Measurements from ENCODE around the gene MYT1.

Gene MYT1

DNA sequence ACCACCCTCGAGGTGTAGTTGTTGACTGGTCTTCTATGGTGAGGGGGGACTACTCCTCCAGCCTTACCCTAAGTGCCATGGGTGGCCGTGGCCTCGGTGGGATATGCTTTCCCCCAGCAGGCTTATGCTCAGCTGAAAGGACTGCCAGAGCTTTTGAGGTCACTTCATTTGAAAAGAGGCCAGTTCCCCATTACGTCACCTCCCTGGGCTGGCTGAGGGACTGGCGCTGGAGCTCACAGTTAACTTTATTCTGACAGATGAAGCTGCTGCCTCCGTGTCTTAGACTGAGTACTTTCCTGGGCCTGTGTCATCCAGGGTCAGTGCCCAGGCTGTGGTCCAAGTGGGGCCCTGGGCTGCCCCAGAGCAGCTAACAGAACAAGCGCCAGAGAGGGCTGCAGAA is 48.5 kb downstream of the MYT1 start:
- in situ Hi-C loops (cut with HindIII; ENCODE audit: low sequenced_read_pairs): no loop called here

DNA sequence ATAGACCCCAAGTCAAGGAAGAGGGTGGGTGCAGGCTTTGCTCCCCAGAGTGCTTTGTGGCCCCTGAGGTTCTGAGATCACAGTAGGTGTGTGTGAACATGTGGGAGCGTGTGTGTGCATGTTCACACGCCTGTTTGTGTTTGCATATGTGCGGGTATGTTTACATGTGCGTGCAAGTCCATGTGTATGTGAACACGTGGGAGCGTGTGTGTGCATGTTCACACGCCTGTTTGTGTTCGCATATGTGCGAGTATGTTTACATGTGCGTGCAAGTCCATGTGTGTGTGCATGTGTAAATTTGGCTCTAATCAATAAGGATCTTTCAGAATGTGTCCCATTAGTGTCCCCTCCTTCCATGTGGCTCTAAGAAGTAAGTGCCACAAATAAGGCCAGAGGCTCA is 49.9 kb downstream of the MYT1 start:
- in situ Hi-C loops (cut with HindIII; ENCODE audit: low sequenced_read_pairs): no loop called here

DNA sequence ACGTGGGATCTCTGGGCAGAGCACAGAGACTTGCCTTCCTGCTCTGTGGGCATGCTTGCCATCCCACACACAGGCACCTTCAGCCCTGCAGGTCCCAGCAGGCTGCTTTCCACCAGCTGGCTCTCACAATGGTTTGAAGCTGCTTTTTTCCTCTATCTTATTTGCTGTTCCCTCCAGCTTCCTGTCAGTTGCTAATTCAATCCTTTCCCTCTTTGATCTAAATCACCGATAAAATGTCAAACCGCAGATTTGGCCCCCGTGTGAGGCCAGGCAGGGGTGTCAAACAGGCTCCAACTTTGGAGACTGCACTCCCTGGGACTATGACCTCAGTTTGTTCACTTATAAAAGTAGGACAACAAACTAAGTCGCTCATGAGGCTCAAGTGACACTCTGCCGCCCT is 50.7 kb downstream of the MYT1 start:
- in situ Hi-C loops (cut with HindIII; ENCODE audit: low sequenced_read_pairs): no loop called here

DNA sequence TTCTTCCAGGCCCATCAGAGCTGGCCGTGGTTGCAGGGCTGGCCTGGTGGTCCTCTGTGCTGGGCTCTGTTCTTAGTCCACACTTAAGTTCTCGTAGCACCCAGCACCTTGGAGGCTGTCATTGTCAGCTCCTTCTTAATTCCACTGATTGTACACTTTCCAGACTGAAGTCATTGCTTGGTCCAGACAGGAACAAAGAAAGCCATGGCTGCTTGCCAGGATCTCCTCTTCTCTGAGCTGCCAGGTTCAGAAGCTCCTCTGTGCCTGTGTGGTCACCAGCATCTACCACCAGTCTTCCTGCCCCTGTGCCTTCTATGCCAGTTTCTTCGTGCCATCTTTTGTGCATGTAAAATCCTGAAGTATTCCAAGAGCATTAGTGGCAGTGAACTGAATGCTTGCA is 51.8 kb downstream of the MYT1 start:
- in situ Hi-C loops (cut with HindIII; ENCODE audit: low sequenced_read_pairs): no loop called here

DNA sequence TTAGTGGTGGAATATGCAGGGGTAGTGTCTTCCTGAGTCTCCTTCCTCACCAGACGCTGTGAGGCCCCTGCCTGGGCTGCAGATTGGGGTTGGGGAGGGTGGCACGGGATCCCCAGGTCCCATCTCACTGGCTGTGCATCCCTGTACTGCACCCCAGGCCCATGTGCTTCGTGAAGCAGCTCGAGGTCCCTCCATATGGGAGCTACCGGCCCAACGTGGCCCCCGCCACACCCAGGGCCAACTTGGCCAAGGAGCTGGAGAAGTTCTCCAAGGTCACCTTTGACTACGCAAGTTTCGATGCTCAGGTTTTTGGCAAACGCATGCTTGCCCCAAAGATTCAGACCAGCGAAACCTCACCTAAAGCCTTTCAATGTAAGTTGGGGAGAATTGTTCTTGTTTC is 52.7 kb downstream of the MYT1 start:
- in situ Hi-C loops (cut with HindIII; ENCODE audit: low sequenced_read_pairs): no loop called here

DNA sequence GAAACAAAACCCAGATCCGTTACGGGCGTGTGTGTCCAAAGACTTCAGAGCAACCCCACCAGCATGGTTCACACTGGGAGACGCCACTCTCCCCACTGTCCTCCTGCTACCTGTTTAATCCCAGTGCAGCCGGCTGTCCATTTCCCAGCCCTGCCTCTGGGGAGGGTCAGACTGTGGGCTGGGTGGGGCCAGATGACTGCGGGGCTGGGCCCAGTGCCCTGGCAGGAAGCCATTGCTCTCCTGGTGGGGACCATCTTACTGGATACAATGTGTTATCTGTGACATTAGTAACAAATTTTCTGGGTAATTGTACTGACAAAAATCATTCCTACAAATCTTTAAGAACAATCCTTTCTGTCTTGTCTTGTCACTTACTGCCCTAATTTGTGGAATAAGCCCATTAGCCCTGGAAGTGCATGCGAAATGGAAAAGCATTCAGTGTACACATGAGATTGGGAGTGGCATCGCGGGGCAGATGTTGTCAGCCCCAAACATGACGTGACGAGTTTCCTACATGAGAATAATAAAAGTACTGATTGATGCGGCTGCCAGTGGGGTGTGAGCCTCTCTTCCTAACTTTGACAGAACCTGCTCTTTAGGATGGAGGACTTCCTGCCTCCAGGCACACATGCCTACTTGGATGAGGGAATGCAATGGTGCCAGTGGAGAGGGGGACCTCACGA is 53.4 kb downstream of the MYT1 start:
- in situ Hi-C loops (cut with HindIII; ENCODE audit: low sequenced_read_pairs): no loop called here

DNA sequence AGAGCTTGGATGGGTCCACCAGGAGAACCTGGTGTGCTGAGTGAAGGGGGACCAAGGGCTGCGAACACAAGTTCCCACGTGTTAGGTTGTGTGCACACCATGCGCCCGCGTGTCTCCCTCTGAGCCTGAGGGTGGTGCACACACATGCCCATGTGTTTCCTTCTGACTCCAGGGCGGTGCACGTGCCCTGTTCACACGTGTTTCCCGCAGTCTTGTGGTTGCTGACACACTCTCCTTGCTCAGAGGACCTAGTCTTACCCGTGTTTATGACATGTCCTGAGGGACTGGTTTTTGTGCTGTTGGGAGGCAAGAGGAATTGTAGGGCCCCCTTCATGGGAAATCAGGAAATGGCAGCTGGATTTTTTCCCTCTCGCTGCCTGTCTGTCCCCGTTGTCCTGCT is 55.0 kb downstream of the MYT1 start:
- in situ Hi-C loops (cut with HindIII; ENCODE audit: low sequenced_read_pairs): no loop called here

DNA sequence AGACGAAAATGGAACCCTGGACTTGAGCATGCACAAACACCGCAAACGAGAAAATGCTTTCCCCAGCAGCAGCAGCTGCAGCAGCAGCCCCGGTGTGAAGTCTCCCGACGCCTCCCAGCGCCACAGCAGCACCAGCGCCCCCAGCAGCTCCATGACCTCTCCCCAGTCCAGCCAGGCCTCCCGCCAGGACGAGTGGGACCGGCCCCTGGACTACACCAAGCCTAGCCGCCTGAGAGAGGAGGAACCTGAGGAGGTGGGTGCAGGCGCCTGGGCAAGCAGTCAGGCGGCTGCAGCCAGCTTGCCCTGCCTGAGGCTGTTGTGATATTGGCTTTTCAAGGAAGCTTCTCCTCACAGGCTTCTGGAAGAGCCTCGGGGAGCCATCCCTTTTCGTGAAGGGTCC is 55.5 kb downstream of the MYT1 start:
- in situ Hi-C loops (cut with HindIII; ENCODE audit: low sequenced_read_pairs): no loop called here

DNA sequence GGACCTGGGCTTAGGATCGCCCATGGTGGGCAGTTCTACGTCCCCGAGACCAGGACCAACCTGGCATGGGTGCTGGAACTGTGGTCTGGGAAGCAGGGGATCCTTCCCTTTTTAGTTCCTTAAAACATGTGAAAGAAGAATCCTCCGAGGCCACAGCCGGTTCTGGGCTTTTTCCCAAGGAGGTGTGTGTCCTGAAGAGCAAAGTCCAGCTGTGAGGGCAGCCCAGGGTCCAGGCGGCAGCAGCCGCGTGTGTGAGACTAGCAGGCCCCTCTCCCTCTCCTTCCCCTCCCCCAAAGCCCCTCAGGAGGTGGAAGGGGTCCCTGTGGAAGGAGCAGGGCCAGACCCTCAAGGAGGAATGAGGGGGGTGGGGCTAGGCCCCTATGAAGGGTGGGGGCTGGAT is 56.2 kb downstream of the MYT1 start:
- in situ Hi-C loops (cut with HindIII; ENCODE audit: low sequenced_read_pairs): no loop called here

DNA sequence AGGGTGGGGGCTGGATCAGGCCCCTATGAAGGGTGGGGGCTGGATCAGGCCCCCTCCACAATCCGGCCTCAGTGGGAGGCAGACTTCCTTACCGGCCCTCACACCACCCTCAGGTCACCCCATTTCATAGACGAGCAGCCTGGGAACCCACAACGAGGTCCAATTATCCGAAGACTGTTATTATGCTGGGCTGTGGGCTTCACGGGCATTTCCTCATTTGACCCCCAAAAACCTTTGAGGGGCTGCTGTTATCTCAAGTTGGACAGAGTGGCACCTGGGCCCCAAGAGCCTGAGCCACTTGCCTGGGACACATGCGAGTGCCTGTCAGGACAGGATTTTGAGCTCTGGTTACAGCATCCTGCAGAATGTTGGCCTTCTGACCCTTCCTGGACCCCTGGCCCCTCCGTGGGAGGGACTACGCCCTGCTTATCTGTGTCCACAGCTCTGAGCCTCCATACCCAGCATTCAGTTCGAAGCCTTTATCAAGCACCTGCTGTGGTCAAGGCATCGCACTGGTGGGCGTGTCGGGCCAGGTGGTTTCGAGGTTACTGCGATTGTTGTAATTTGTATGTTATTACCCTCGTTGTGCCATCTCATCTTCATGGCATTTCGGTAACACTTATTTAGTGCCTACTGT is 56.8 kb downstream of the MYT1 start:
- in situ Hi-C loops (cut with HindIII; ENCODE audit: low sequenced_read_pairs): no loop called here

DNA sequence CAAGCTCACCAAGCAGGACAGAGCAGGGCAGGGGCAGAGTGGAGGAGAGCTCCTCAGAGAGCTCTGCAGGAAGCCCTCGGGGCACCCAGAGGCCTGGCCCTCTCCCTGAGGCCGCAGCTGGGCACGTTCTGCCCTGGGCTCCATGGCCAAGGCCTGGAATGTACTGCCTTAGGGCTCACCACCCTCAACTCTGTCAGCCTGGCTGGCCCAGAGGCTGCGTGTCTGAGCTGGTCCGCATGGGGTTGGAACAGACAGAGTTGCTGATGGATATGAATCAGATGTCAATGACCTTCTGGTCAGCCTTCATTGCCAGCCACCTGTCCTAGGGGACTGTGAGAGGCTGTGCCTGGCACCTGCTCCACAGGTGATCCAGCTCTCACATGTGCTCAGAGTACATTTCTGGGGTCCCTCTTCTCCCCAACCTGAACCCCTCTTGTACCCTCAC is 58.1 kb downstream of the MYT1 start:
- in situ Hi-C loops (cut with HindIII; ENCODE audit: low sequenced_read_pairs): no loop called here

DNA sequence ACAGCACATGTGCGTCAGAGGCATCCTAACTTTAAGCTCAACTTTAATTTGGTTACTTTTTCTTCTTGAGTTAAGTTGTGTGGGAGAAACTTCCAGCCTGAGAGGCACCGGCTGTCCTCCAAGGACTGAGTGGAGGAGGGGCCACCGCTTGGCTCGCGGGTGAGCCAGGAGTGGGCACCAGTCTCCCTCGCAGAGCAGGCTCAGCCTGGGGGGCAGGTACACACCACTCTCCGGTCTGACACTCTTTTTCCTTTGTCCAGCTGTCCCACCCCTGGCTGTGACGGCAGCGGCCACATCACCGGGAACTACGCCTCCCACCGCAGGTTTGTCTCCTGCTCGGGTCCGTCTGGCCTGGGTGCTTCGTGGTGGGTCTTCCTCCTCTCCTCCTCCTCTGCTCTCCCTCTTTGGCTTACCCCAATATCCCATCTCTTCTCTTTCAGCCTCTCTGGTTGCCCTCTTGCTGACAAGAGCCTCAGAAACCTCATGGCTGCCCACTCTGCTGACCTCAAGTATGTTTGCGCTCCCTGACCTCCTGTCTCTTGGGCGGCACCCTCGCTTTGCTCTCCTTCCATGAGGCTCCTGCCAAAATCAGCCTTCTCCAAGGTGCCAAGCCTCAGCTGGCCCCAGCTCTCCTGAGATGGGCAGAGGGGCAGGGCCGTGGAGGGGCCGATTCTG is 58.7 kb downstream of the MYT1 start:
- in situ Hi-C loops (cut with HindIII; ENCODE audit: low sequenced_read_pairs): no loop called here

DNA sequence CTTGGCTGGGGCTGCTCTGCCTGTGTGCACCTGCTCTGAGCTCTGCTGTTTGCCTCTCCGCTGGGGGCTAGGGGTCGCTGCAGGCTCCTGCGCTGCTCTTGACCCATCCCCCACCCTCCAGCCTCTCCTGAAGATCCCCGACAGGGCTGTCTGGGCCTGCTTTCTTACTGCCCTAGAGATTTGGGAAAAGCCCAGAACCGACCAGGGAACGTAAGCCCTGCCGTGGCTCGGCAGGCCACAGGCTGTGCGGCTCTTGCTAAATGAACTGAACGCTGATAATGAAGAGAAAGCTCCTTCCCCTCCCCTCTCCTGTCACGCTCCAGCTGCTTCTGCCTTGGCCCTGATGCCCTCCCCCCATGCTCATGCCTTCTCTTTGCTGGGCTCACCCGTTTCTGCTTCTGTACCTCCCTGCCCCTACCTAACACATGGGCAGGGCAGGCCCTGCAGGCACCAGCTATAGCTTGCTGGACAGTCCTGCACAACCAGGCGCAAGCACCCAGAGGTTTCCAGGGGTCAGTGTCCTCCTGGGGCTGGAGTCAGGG is 59.3 kb downstream of the MYT1 start:
- in situ Hi-C loops (cut with HindIII; ENCODE audit: low sequenced_read_pairs): no loop called here

DNA sequence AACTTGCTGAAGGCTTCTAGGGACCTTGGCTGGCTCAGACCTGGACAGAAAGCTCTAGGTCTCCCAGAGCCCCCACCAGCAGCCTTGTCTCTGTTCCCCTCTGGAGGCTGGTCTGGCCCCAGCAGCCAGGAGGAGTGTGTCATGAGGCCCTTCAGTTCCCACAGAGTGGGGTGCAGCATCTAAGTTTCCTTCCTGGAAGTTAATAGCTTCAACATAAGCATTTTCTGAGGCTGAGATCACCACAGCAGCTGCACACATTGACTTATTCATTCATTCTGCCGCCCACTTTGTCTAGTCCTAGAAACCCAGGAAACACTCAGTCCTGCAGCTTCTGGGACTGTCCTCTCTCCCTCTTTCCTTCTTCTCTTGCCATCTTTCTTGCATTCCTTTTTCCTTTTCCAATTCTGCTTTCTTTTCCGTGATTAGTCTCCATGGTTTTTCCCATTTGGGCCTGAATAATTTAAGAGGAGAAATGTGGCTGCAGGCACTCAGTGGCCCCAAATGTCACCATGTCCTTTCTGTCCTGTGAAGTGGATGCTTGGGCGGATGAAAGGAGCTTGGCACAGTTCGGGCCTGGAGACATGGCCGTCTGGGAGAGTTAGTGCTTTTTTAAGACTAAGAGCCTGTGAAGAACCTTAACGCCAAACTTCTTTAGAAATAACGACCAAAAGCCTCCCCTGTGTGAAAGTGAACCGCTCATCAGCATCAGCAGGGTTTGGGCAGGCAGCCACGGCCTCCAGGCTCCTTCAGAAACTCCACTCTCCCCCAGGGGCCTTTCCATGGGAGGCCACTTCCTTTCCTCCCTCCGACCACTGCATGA is 60.3 kb downstream of the MYT1 start:
- in situ Hi-C loops (cut with HindIII; ENCODE audit: low sequenced_read_pairs): no loop called here

DNA sequence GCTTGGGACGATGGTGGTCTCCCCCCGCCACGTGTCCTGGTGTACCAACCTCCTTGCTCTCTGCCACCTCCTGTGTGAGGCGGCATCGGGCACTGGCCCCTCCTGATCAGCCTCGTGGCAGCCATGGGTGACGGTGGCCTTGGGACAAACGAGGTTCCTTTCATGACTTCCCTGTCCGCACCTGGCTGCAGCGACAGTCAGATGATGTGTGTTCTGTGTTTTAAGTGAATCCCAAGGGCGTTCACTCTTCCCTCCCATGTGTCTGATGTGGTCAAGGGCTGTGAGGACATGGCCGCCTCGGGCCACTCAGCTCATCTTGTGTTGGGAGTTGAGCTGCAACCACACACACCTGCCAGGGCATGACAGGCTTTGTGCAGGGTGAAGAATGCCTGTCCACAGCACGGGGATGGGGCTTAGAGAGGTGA is 60.9 kb downstream of the MYT1 start:
- in situ Hi-C loops (cut with HindIII; ENCODE audit: low sequenced_read_pairs): no loop called here

DNA sequence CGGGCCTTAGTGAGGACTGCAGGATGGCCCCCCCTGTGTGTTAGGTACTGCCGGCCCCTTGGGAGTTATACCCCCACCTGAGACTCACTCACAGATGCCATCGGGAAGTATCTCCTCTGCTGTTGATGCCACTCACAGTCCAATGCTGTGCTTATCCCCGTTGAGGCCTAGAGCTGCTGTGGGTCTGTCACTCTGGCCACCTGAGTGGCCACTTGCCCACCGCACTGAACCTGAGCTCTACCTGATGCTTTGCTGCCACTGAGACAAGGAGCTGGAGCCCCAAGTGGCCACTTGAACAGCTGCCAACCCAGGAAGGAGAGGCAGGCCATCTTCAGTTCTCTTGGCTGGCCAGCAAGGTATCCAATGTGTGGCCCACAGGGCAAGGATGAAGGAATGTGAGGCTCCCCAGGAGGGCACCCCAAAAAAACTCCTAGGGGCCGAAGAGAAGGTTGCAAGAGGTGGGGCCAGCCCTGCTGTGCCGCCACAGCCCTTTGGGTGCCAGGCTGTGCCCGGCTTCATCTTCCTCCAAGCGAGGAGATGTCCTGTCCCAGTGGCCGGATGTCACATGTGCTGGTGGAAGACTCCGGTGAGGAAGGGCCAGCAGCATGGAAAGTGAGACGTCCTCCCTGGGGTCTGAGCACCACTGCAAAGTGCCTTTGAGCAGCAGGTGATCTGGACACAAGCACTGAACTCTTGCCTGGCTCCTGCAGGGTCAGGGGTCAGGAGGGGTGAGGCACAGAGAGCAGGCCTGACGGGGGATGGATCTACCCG is 61.8 kb downstream of the MYT1 start:
- in situ Hi-C loops (cut with HindIII; ENCODE audit: low sequenced_read_pairs): no loop called here

DNA sequence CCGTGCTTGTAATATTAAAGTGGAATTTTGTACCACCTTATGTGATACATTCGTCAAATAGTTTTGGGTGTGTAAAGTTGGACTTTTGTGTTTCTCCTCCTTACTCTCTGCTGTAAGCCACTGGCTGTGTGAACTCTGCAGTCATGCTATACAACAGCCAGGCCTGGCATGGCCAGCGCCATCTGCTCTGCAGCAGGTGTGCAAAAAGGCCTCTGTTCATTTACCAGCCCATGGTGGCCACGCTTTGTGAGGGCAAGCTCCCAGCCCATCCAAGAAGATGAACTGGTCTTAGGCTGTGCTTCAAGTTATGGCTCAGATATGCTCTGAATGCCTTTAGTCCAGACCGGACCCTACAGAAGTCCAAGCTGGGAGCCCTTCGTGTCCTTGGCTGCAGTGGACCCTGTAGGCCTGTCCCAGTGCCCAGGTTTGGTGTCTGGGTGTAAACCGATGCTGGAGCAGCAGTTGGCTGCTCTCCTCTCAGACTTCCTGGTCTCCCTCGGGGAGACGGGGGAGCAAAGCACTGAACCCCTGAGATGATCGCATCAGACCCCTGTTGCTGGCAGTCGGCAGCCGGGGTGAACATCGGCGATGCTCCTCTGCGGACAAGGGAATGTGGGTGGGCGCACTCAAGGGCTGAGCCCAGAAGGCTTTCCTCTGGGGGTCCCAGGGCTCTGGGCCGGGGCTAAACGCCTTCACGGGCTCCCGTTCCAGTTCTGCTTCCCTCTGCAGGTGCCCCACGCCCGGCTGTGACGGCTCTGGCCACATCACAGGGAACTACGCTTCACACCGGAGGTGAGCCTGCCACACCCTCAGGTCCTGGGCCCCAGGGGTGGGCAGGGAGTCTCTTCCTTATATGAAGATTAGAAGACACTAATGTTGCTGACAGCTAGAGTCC is 62.7 kb downstream of the MYT1 start:
- in situ Hi-C loops (cut with HindIII; ENCODE audit: low sequenced_read_pairs): no loop called here

DNA sequence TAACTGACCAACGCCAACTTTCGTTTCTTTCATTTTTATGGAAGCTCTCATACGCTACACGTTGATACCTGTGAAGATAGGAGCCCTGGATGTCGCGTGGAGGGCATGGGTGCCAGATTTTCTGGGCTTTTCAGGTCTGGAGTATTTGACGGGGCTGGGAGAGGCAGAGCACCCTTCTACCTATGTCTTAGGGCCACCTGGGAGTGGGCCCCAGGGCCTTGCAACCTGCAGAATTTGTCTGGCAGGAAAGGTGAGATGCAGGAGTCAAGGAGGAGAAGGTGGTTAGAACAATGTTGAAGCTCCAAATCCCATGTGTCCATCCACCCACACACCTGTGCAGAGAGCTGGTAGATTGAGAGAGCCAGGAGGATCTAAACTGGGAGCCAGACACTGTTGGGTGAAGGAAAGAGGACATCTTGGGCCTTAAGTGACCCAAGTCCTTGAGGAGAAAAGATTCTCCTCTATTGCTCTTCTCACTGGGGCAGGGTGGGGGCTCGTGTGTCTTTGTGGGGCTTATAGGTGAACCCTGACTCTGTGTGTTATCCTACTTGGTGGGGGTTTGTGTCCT is 63.9 kb downstream of the MYT1 start:
- in situ Hi-C loops (cut with HindIII; ENCODE audit: low sequenced_read_pairs): no loop called here
